ENCODE results near the gene FLG2. TPM values are rescaled to one million over a fixed set of nuclear protein-coding genes. Genes with fewer than 3 reads are reported as not detected.
"Not testable (repeated sequence)": the region's sequence is repeated elsewhere in the genome, so short reads cannot be mapped to it uniquely, and the experiment has no call there.

Gene FLG2
- total and polyA plus RNA-seq, 8 donors: 0.03 to 0.37 (median 0.15) TPM; not detected in 5

DNA sequence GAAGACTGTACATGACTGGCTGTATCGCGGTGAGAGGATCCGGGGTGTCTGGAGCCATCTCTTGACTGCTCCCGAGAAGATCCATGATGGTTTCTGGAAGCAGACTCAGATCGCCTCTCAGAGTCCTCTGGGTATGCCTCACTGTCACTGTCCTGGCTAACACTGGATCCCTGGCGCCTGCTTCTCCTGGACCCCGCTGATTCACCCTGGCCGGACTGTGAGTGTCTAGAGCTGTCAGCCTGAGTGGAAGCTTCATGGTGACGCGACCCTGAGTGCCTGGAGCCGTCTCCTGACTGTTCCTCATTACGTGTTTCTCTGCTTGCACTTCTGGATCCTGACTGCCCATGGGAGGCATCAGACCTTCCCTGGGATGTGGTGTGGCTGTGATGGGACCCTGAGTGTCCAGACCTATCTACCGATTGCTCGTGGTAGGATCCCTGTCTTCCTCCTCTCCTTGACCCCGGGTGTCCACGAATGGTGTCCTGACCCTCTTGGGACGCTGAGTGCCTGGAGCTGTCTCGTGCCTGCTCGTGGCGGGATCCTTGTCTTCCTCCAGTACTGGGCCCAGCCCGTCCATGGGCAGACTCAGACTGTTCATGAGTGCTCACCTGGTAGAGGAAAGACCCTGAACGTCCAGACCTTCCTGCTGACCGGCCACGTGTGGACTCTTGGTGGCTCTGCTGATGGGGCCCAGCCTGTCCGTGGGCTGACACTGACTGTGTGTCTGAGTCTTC lies 56.5 kb downstream of the FLG2 start:
- H3K27me3 ChIP-seq; H3K27ac ChIP-seq; H3K9me3 ChIP-seq; H3K4me3 ChIP-seq; H3K36me3 ChIP-seq; H3K4me1 ChIP-seq; intact Hi-C loops (cut with DNase I; ENCODE audit: low total_unique reads); DNase-seq: not testable (repeated sequence)
- WGBS, 5 donors: 91 to 95% (median 92%) methylated on average over 17 to 24 of the region's 25 CpGs

Small RNAs within 50 kb of the gene (small RNA-seq; reads per million reads assigned to genes)
- 0 reads per million in 4 donors for gene HMGN3P1

Other genes starting within 250 kb of the FLG2 start
- gene TCHH, start 244.6 kb downstream of the FLG2 start, total RNA-seq: not detected
- under 1 TPM in 1 of 3 donors, not detected in 2; 0.13 TPM for gene TCHH, start 244.6 kb downstream of the FLG2 start, polyA plus RNA-seq
- not detected for gene RPTN, start 200.8 kb downstream of the FLG2 start, total RNA-seq
- gene RPTN, start 200.8 kb downstream of the FLG2 start, polyA plus RNA-seq: under 1 TPM in 1 of 3 donors, not detected in 2; 0.31 TPM
- gene HRNR, start 135.8 kb downstream of the FLG2 start, total RNA-seq: under 1 TPM in 1 of 5 donors, not detected in 4; 0.45 TPM
- not detected for gene HRNR, start 135.8 kb downstream of the FLG2 start, polyA plus RNA-seq
- 1 to 10 TPM in 1 of 5 donors, under 1 TPM in 1, not detected in 3; under 0.01 to 2.7 TPM for gene FLG, start 34.8 kb downstream of the FLG2 start, total RNA-seq
- under 1 TPM in 1 of 3 donors, not detected in 2; 0.05 TPM for gene FLG, start 34.8 kb downstream of the FLG2 start, polyA plus RNA-seq
- under 1 TPM in 1 of 5 donors, not detected in 4; 0.89 TPM for gene CRNN, start 54.3 kb upstream of the FLG2 start, total RNA-seq
- gene CRNN, start 54.3 kb upstream of the FLG2 start, polyA plus RNA-seq: 100 to 1,000 TPM in 1 of 3 donors, 1 to 10 TPM in 1, not detected in 1; 3.1 to 209 TPM
- gene LCE5A, start 150.8 kb upstream of the FLG2 start, total RNA-seq: not detected
- gene LCE5A, start 150.8 kb upstream of the FLG2 start, polyA plus RNA-seq: not detected
- gene CRCT1, start 154.5 kb upstream of the FLG2 start, total RNA-seq: not detected
- gene CRCT1, start 154.5 kb upstream of the FLG2 start, polyA plus RNA-seq: 10 to 100 TPM in 1 of 3 donors, not detected in 2; 89.8 TPM
- gene LCE3E, start 206.8 kb upstream of the FLG2 start, total RNA-seq: not detected
- gene LCE3E, start 206.8 kb upstream of the FLG2 start, polyA plus RNA-seq: under 1 TPM in 1 of 3 donors, not detected in 2; 0.65 TPM
- gene LCE3D, start 220.5 kb upstream of the FLG2 start, total RNA-seq: not detected
- under 1 TPM in 1 of 3 donors, not detected in 2; 0.98 TPM for gene LCE3D, start 220.5 kb upstream of the FLG2 start, polyA plus RNA-seq
- not detected for gene LCE3C, start 240.2 kb upstream of the FLG2 start, total RNA-seq
- not detected for gene LCE3C, start 240.2 kb upstream of the FLG2 start, polyA plus RNA-seq